HEK293 (cell line): ENCODE measurements around the gene LY6G5B.

ENCODE experiments used
- CTCF ChIP-seq: fragments of 450-650 bp; formaldehyde crosslinking; IDR thresholded peaks from 2 replicates; pipeline ENCODE4 v1.5.1; 2016; ENCODE audit warnings: missing biosample characterization, missing genetic modification characterization
- ZNF488 ChIP-seq: fragments of 450-650 bp; formaldehyde crosslinking; IDR thresholded peaks from 2 replicates; pipeline ENCODE4 v1.5.1; 2016; ENCODE audit warnings: missing biosample characterization, missing genetic modification characterization
- ZNF571 ChIP-seq: fragments of 450-650 bp; formaldehyde crosslinking; IDR thresholded peaks from 2 replicates; pipeline ENCODE4 v1.5.0; 2017; ENCODE audit warnings: missing biosample characterization, missing genetic modification characterization
- ZNF76 ChIP-seq: fragments of 450-650 bp; formaldehyde crosslinking; IDR thresholded peaks from 2 replicates; pipeline ENCODE4; 2016; ENCODE audit warnings: low read depth, missing biosample characterization, missing genetic modification characterization, borderline replicate concordance

- TF ChIP-seq CTCF (tag by site-specific recombination), result no peak
- TF ChIP-seq ZNF571 (tag by site-specific recombination), result no peak
- no peak for TF ChIP-seq ZNF76 (tag by site-specific recombination)
- no peak for TF ChIP-seq ZNF488 (tag by site-specific recombination)
Observed at GRCh38 chr6:31692353-31692752, 22.6 kb downstream of the LY6G5B start.
